Fibroblast of villous mesenchyme (primary cell): ENCODE results near the gene HOMER1. TPM values are rescaled to one million over a fixed set of nuclear protein-coding genes. Genes with fewer than 3 reads are reported as not detected.
"Not testable (repeated sequence)": the region's sequence is repeated elsewhere in the genome, so short reads cannot be mapped to it uniquely, and the experiment has no call there.

Experiments used
- DNase-seq: peaks from one replicate; pipeline ENCODE4 v3.0.0-alpha.2; 2010; ENCODE audit warnings: low read depth
- H3K4me3 ChIP-seq: 2 replicates; pipeline ENCODE4 v1.5.1; 2011; ENCODE audit warnings: low read depth, mild to moderate bottlenecking, low read length
- CTCF ChIP-seq: IDR thresholded peaks from 2 replicates; pipeline ENCODE4 v1.5.1; 2012; ENCODE audit warnings: low read depth, mild to moderate bottlenecking, low read length; ENCODE audit not compliant: insufficient read depth
- total RNA-seq: library from RNA; depleted of rRNA; stranded (reverse); fragments of >200 nt; gene quantifications from 2 replicates; pipeline ENCODE4 v1.2.3, GENCODE V29; 2012

Gene HOMER1
- total RNA-seq, 1 donor = 15.5 TPM

- DNase-seq = no peak
- H3K4me3 ChIP-seq = no peak overlapping the region
- TF ChIP-seq CTCF = no peak
These were observed 7.2 kb upstream of the HOMER1 start for GRCh38 chr5:79521156-79521555.

- TF ChIP-seq CTCF = no peak
- no peak for DNase-seq
- no peak overlapping the region for H3K4me3 ChIP-seq
These were observed 4.8 kb upstream of the HOMER1 start for GRCh38 chr5:79518718-79519117.

GRCh38 chr5:79517601-79518000, 3.7 kb upstream of the HOMER1 start:
- TF ChIP-seq CTCF = no peak
- DNase-seq = no peak
- no peak overlapping the region for H3K4me3 ChIP-seq

GRCh38 chr5:79516986-79517385, 3.1 kb upstream of the HOMER1 start:
- DNase-seq = no peak
- no peak overlapping the region for H3K4me3 ChIP-seq
- TF ChIP-seq CTCF = no peak

GRCh38 chr5:79516331-79516730, 2.4 kb upstream of the HOMER1 start:
- DNase-seq, H3K4me3 ChIP-seq: not testable (repeated sequence)

- TF ChIP-seq CTCF = no peak
- DNase-seq = peak; percentile 94
- peak overlapping the region; percentile 83 for H3K4me3 ChIP-seq
These were observed 614 bp upstream of the HOMER1 start for GRCh38 chr5:79514391-79515105.

GRCh38 chr5:79513308-79513703, 628 bp downstream of the HOMER1 start:
- no peak for TF ChIP-seq CTCF
- H3K4me3 ChIP-seq = peak overlapping the region; percentile 83
- no peak for DNase-seq
